ENCODE results near the gene BPTF.
A peak's percentile ranks its signal among the peaks of the same experiment; 100 is the strongest.

The BPTF gene

GRCh38 chr17:67982686-67983382, 157.5 kb downstream of the BPTF start:
- DNase-seq (ENCODE audit: low spot score): no peak
- in situ Hi-C loops (cut with MboI; ENCODE audit: low sequenced_read_pairs, unreplicated experiment): no loop called here
- no peak for TF ChIP-seq CTCF (IDR thresholded peaks at IDR 0.05; ENCODE audit: borderline replicate concordance, control extremely low read depth, extremely low read depth, insufficient read depth, missing control alignments)

DNA sequence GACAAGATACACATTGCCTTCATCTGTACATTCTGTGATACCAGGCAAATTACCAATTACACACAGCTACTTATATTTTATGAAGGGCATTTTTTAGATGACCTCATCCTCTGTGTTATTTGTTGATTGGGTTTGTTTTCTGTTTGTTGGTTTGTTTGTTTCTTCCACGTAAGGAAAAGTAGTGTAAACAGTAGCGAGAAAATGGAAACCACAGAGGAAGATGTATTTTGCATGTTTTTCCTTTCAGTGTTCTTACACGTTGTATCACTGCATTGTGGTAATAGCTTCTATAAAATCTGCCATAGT, 158.0 kb downstream of the BPTF start:
- in situ Hi-C loops (cut with MboI; ENCODE audit: low sequenced_read_pairs, unreplicated experiment): no loop called here
- no peak for DNase-seq (ENCODE audit: low spot score)
- no peak for TF ChIP-seq CTCF (IDR thresholded peaks at IDR 0.05; ENCODE audit: borderline replicate concordance, control extremely low read depth, extremely low read depth, insufficient read depth, missing control alignments)

- no peak for TF ChIP-seq CTCF (IDR thresholded peaks at IDR 0.05; ENCODE audit: borderline replicate concordance, control extremely low read depth, extremely low read depth, insufficient read depth, missing control alignments)
- no peak for DNase-seq (ENCODE audit: low spot score)
- in situ Hi-C loops (cut with MboI; ENCODE audit: low sequenced_read_pairs, unreplicated experiment): no loop called here
Observed at GRCh38 chr17:67990909-67991308, 165.6 kb downstream of the BPTF start.

DNA sequence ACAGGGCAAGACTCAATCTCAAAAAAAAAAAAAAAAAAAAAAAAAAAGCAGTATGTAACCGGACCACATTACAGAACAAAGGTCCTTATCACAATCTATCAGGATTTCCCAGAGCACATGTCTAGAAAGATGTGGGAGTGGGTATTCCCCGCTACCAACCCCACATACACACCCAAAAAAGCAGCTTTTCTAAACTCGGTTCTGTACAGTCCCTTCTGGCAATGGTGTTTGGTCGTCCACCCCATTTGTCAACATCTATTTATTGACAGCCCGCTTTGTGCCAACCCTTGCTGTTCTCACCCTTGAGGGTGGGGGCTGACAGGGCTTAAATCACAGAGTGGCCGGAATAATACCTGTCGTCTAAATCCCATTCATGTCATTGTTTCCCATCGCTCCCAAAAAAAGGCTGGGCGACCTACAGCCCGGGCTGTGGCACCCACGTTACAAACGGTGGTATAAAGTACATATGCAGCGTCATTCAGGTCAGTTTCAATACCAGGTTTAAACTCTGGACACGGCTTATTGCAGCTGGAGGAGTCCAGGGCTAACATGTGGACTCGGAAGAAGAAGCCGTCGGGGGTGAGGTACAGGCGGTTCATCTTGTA, 167.3 kb downstream of the BPTF start:
- no peak for DNase-seq (ENCODE audit: low spot score)
- TF ChIP-seq CTCF (IDR thresholded peaks at IDR 0.05; ENCODE audit: borderline replicate concordance, control extremely low read depth, extremely low read depth, insufficient read depth, missing control alignments): no peak
- in situ Hi-C loops (cut with MboI; ENCODE audit: low sequenced_read_pairs, unreplicated experiment): no loop called here

DNA sequence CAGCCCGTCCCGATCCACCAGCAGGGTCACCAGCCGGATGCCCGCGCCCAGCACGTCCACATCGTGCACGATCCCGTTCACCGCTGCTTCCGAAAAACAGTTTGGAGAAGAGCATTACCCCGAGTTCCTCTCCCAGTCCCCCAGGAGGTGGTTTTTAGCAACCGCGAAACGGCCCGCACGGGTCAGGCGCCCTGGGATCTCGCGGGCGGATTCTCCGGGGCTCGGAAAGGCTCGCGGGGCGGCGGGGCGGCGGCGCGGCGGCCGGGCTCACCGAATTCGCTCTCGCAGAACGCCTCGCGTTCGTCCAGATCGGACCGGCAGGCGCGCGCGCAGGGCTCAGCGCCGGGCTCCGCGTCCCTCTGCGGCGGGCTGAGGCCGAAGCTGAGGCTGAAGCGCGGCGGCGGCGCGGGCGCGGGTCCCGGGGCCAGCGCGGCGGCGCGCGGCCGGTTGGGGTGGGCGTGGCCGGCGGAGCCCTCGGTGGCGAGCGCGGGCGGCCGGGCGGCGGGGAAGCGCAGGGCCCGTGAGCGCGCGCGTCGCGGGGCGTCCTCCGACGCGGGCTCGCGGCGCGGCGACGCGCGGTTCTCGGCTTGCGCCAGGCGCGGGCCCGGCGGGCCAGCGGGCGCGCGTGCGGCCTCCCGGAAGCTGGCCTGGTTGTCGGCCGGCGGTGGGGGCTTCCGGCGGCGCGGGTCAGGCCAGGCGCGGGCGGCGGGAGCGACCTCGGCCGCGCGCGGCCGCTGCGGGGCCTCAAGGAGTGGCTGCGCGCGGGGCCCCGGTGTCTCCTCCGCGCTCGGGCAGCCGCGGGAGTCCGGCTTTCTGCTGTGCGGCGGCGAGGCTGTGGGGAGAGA, 168.1 kb downstream of the BPTF start:
- DNase-seq (ENCODE audit: low spot score): peak; percentile 91
- in situ Hi-C loops (cut with MboI; ENCODE audit: low sequenced_read_pairs, unreplicated experiment): no loop called here
- TF ChIP-seq CTCF (IDR thresholded peaks at IDR 0.05; ENCODE audit: borderline replicate concordance, control extremely low read depth, extremely low read depth, insufficient read depth, missing control alignments): no peak

GRCh38 chr17:67993998-67994361, 168.7 kb downstream of the BPTF start:
- DNase-seq (ENCODE audit: low spot score): peak; percentile 48
- TF ChIP-seq CTCF (IDR thresholded peaks at IDR 0.05; ENCODE audit: borderline replicate concordance, control extremely low read depth, extremely low read depth, insufficient read depth, missing control alignments): no peak
- in situ Hi-C loops (cut with MboI; ENCODE audit: low sequenced_read_pairs, unreplicated experiment): no loop called here

Data from GM13976 (cell line).